Measurements from ENCODE around the gene TLNRD1. TPM values are rescaled to one million over a fixed set of nuclear protein-coding genes. Genes with fewer than 3 reads are reported as not detected.

The TLNRD1 gene
- total and polyA plus RNA-seq, 12 donors, result 4.3 to 19.4 (median 6.3) TPM

DNA sequence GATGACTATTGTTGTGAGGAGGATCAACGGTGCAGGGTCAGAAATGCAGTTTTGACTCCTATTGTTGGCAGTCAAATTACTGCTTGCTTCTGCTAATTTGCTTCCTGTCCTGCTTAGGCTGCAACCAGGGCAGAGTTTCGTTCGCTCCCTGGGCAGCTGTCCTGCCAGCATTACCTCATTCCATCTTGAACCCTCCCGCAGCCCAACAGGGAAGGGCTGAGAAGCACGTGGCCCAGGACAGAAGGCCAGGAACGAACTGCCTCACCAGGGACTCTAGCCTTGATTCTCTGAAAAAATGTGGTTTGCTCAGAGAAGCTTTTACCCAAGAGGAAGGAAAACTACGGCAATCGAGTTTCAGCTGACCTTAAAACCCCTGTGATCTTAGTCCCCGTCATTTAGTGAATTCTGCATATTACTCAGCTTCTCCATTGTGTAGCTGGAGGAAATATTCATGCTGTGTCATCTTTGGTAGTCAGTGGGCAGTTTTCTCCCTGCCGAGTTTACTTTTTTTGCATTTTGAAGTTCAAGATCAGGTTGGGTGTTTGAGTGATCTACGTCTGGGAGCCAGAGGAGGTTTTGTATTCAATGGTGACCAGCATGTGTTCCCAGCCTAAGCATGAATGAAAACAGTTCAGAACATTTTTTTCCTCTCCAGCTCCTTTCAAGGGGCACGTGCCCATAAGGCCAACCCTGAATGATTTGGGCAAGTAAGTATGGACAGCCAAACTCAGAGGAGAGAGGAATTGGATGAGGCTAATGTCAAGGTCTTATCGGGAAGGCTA is 23.0 kb downstream of the TLNRD1 start:
- H3K27me3 ChIP-seq, result no peaks in the 10 kb centered on the region
- H3K4me1 ChIP-seq, result peaks cover 0 to 57% (median 38%) of the 10 kb centered on the region in 9 donors
- 40 to 53% methylated on average over 13 of the region's 13 CpGs for WGBS, 2 donors
- no peaks in the 10 kb centered on the region for H3K9me3 ChIP-seq
- peak; percentile 68 to 72 for DNase-seq
- peak overlapping the region in 2 of 10 donors; percentile 1 to 7 for H3K4me3 ChIP-seq
- no peaks in the 10 kb centered on the region for H3K36me3 ChIP-seq
- TF ChIP-seq, protein P1, sequence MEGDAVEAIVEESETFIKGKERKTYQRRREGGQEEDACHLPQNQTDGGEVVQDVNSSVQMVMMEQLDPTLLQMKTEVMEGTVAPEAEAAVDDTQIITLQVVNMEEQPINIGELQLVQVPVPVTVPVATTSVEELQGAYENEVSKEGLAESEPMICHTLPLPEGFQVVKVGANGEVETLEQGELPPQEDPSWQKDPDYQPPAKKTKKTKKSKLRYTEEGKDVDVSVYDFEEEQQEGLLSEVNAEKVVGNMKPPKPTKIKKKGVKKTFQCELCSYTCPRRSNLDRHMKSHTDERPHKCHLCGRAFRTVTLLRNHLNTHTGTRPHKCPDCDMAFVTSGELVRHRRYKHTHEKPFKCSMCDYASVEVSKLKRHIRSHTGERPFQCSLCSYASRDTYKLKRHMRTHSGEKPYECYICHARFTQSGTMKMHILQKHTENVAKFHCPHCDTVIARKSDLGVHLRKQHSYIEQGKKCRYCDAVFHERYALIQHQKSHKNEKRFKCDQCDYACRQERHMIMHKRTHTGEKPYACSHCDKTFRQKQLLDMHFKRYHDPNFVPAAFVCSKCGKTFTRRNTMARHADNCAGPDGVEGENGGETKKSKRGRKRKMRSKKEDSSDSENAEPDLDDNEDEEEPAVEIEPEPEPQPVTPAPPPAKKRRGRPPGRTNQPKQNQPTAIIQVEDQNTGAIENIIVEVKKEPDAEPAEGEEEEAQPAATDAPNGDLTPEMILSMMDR (IDR thresholded peaks at IDR 0.05), result no peak
- H3K27ac ChIP-seq, result peak overlapping the region in 9 of 10 donors; percentile 26 to 89 (median 71)
- peak; percentile 88 to 96 (median 92) for ATAC-seq
- intact Hi-C loops (cut with DNase I), result no loop called here

DNA sequence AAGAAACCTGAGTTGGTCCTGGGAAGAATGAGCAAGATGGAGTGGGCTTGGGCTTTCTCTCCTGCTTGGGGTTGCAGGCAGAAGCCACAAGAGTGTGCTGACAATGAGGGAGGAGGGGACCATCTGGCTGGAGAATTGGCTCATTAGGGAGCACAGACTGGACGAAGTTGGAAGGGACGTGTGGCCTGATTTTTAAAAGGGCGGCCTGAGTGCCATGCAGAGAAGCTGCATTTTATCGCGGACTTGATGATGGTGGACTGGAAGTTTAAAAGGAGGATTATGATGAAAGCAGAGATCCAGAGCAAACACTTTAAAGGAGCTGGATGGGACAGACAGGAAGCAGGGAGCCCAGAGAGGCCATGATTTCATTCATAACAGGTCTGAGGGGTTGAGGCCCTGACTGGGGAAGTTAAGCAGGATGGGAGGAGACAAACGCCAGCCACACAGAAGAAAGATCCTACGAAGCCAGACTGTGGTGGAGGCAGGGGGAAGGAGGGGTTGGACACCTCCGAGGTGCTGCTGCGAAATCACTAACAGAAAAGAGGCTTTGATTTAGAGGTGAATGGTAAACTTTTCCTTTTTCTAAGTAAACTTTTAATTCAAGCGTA is 23.6 kb downstream of the TLNRD1 start:
- intact Hi-C loops (cut with DNase I), result no loop called here
- H3K27me3 ChIP-seq, result no peaks in the 10 kb centered on the region
- DNase-seq (no peak), ATAC-seq (peak in 4 of 8 donors; percentile 48 to 72 (median 56))
- no peaks in the 10 kb centered on the region for H3K9me3 ChIP-seq
- no peak overlapping the region for H3K4me3 ChIP-seq
- H3K27ac ChIP-seq, result peak overlapping the region in 9 of 10 donors; percentile 26 to 89 (median 71)
- WGBS, 2 donors, result 67 to 72% methylated on average over 10 of the region's 10 CpGs
- TF ChIP-seq, protein P1 (IDR thresholded peaks at IDR 0.05), result no peak
- no peaks in the 10 kb centered on the region for H3K36me3 ChIP-seq
- H3K4me1 ChIP-seq, result peaks cover 0 to 64% (median 41%) of the 10 kb centered on the region in 9 donors

DNA sequence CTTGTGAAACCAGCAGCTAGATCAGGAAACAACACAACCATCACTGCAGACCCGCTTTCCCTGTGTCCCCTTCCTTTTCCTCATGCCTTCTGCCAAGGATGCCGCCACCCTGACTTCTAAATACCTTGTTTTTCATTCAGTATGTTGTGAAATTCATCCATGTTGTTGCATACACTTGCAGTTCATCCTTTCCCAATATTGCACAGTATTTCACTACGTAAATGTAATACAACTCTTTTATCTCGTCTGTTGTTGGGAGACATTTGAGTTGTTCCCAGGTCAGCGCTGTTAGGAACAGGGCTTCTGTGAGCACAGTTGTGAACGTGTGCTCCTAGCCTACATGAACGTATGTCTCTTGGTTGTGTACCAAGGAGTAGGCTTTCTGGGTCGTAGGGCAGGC is 24.2 kb downstream of the TLNRD1 start:
- DNase-seq, result no peak
- WGBS, 2 donors, result 94 to 95% methylated on average over 8 of the region's 8 CpGs
- Histone ChIP-seq H3K4me1 (peaks cover 0 to 70% (median 45%) of the 10 kb centered on the region in 9 donors), H3K27ac (peak overlapping the region in 6 of 10 donors; percentile 26 to 89 (median 76)), H3K27me3 (no peaks in the 10 kb centered on the region), H3K9me3 (no peaks in the 10 kb centered on the region), H3K4me3 (no peak overlapping the region), H3K36me3 (no peaks in the 10 kb centered on the region)
- intact Hi-C loops (cut with DNase I), result no loop called here
- TF ChIP-seq, protein P1 (IDR thresholded peaks at IDR 0.05), result no peak
- ATAC-seq, result no peak

DNA sequence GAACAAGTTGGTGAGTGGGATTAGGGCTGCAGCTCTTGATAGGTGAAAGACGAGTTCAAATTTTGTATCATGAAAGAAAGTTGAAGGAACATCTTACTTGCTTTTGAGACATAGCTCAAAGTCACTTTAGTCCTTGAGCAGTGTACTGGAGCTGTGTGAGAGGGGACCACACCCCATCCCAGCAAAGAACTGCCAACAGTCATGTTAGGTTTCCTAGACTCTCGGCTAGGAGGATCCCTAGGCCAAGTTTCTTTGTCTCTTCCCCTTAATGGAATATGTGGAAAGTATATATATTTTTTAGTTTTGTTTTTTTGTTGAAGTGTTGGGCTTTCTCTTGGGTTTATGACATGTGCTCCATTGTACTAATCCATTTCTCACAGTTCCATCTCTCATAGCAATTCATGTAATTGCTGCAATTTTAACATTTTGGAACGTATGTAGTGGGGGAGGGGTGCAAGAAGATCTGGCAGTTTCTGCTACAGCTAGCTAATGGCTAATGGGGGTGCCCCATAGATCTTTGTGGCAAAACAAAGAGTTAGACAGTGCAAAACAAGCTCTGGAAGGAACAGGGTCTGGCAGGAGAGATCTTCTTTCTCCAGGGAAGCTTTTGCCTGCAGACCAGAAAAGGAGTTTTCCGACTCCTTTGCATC is 25.1 kb downstream of the TLNRD1 start:
- ATAC-seq (no peak), DNase-seq (no peak)
- Histone ChIP-seq H3K36me3 (no peaks in the 10 kb centered on the region), H3K27me3 (no peaks in the 10 kb centered on the region), H3K4me3 (no peak overlapping the region), H3K4me1 (peaks cover 0 to 79% (median 53%) of the 10 kb centered on the region in 9 donors), H3K9me3 (no peaks in the 10 kb centered on the region), H3K27ac (peak overlapping the region in 3 of 10 donors; percentile 76 to 89 (median 87))
- TF ChIP-seq, protein P1 (IDR thresholded peaks at IDR 0.05), result no peak
- 85 to 88% methylated on average over 4 of the region's 4 CpGs for WGBS, 2 donors
- intact Hi-C loops (cut with DNase I), result no loop called here
